Keratinocyte (primary cell): ENCODE data around the gene RAMP1.

ENCODE experiments used
- EZH2 ChIP-seq: IDR thresholded peaks from one replicate; pipeline ENCODE4 v1.6.1; 2012; ENCODE audit warnings: inconsistent platforms, mild to moderate bottlenecking, low read length, moderate library complexity
- TF ChIP-seq, protein P1 (sequence below), 3 experiments: IDR thresholded peaks in 1 of 3; conservative IDR thresholded peaks in 1 of 3; optimal IDR thresholded peaks in 1 of 3; 2 replicates in 2 of 3; 3 replicates in 1 of 3; pipeline versions ENCODE3 to v1.5.1; 2011; ENCODE audit warnings: low read length in 3 of 3, mild to moderate bottlenecking in 3 of 3, moderate library complexity in 2 of 3, control low read depth in 1 of 3, inconsistent platforms in 1 of 3; ENCODE audit not compliant: insufficient read depth in 2 of 3; ENCODE audit errors: extremely low read depth in 1 of 3

DNA sequence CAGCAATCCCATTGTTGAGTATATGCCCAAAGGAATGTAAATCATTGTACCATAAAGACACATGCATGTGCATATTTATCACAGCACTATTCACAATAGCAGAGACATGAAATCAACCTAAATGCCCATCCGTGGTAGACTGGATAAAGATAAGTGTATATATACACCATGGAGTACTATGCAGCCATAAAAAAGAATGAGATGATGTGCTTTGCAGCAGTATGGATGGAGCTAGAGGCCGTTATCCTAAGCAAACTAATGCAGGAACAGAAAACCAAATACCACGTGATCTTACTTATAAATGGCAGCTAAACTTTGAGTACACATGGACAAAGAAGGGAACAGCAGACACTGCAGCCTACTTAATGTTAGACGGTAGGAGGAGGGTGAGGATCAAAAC is 18.4 kb upstream of the RAMP1 start:
- TF ChIP-seq, protein P1, sequence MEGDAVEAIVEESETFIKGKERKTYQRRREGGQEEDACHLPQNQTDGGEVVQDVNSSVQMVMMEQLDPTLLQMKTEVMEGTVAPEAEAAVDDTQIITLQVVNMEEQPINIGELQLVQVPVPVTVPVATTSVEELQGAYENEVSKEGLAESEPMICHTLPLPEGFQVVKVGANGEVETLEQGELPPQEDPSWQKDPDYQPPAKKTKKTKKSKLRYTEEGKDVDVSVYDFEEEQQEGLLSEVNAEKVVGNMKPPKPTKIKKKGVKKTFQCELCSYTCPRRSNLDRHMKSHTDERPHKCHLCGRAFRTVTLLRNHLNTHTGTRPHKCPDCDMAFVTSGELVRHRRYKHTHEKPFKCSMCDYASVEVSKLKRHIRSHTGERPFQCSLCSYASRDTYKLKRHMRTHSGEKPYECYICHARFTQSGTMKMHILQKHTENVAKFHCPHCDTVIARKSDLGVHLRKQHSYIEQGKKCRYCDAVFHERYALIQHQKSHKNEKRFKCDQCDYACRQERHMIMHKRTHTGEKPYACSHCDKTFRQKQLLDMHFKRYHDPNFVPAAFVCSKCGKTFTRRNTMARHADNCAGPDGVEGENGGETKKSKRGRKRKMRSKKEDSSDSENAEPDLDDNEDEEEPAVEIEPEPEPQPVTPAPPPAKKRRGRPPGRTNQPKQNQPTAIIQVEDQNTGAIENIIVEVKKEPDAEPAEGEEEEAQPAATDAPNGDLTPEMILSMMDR (optimal IDR thresholded peaks at IDR 0.05 in 1 of 3, IDR thresholded peaks at IDR 0.05 in 1 of 3, conservative IDR thresholded peaks at IDR 0.05 in 1 of 3; ENCODE audit: extremely low read depth in 1 of 3, insufficient read depth in 2 of 3, low read length in 3 of 3): no peak
- TF ChIP-seq EZH2: no peak
